Astrocyte of the spinal cord (primary cell): Measurements from ENCODE around the gene MIX23.

ENCODE experiments used
- DNase-seq: peaks from one replicate; pipeline ENCODE4 v3.0.0; 2011; ENCODE audit warnings: low read depth, low spot score
- H3K4me3 ChIP-seq: 2 replicates; pipeline ENCODE4 v1.5.1; 2011; ENCODE audit warnings: low read depth, mild to moderate bottlenecking, low read length, moderate library complexity
- in situ Hi-C: cut with HindIII; loops from 2 replicates; pipeline ENCODE4 v1.10.0; 2017; ENCODE audit warnings: low sequenced_read_pairs
- TF ChIP-seq, protein P1 (sequence below): IDR thresholded peaks from 2 replicates; pipeline ENCODE4 v1.5.1; 2012; ENCODE audit warnings: low read depth, mild to moderate bottlenecking, low read length, inconsistent platforms

Gene MIX23

DNA sequence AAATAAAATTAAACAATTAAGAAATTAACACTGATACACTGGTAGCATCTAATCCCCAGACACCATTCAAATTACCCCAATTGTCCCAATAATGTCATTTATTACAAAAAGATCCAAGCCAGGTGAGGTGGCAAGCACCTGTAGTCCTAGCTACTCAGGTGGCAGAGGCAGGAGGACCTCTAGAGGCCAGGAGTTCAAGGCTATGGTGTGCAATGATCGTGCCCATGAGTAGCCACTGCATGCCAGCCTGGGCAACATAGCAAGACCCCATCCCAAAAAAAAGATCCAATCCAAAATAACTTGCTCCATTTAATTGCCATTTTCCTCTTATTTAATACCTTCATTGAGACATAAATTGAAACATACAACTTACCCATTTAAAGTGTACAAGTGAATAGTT is 40.2 kb downstream of the MIX23 start:
- DNase-seq: no peak
- no peak overlapping the region for H3K4me3 ChIP-seq
- in situ Hi-C loops: no loop called here
- TF ChIP-seq, protein P1, sequence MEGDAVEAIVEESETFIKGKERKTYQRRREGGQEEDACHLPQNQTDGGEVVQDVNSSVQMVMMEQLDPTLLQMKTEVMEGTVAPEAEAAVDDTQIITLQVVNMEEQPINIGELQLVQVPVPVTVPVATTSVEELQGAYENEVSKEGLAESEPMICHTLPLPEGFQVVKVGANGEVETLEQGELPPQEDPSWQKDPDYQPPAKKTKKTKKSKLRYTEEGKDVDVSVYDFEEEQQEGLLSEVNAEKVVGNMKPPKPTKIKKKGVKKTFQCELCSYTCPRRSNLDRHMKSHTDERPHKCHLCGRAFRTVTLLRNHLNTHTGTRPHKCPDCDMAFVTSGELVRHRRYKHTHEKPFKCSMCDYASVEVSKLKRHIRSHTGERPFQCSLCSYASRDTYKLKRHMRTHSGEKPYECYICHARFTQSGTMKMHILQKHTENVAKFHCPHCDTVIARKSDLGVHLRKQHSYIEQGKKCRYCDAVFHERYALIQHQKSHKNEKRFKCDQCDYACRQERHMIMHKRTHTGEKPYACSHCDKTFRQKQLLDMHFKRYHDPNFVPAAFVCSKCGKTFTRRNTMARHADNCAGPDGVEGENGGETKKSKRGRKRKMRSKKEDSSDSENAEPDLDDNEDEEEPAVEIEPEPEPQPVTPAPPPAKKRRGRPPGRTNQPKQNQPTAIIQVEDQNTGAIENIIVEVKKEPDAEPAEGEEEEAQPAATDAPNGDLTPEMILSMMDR: no peak

DNA sequence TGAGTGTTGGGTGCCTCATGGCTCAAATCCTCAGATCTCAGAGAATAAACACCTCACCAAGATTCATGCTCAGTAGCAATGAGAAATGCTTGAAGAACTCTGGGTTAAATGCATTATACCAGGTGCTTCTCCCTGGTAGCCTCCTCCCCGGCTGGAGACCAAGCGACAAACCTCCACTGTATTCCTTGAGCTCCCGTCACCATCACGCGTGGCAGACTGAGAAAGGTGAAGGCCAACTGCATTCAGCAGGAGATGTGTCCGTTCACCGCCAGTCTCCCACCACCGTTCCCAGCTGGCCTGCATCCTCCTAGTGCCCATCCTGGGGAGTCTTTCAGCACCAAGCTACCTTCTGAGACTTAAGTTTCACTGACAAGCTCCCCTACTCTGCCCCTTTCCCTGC is 50.5 kb downstream of the MIX23 start:
- TF ChIP-seq, protein P1: no peak
- no peak for DNase-seq
- in situ Hi-C loops: no loop called here
- H3K4me3 ChIP-seq: no peak overlapping the region

DNA sequence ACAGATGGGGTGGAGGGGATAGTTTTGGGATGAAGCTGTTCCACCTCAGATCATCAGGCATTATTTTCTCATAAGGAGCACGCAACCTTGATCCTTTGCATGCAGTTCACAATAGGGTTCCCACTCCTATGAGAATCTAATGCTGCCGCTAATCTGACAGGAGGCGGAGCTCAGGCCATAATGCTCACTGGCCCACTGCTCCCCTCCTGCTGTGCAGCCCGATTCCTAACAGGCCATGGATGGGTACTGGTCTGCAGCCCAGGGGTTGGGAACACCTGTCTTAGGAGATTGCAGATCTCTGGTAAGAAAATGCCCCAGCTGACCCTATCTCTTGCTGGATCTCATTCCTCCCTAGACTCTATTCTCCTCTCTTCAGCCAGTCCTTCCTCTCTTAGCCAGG is 51.1 kb downstream of the MIX23 start:
- in situ Hi-C loops: no loop called here
- no peak for DNase-seq
- no peak overlapping the region for H3K4me3 ChIP-seq
- TF ChIP-seq, protein P1: no peak

DNA sequence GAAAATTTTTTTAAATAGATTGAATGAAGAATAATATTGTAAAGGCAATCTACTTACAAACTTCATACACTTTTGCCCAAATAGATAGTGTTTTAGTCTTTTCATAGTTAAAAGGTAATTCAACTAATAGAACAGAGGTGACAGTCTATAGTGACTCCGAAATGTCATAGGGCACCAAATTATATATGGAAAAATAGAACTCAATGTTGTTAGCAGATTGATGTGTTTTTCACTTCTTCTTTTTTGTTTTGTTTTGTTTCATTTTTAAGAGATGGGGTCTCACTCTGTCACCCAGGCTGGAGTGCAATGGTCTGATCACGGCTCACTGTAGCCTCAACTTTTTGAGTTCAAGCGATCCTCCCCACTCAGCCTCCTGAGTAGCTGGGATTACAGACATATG is 57.3 kb downstream of the MIX23 start:
- in situ Hi-C loops: no loop called here
- TF ChIP-seq, protein P1: no peak
- no peak overlapping the region for H3K4me3 ChIP-seq
- no peak for DNase-seq

DNA sequence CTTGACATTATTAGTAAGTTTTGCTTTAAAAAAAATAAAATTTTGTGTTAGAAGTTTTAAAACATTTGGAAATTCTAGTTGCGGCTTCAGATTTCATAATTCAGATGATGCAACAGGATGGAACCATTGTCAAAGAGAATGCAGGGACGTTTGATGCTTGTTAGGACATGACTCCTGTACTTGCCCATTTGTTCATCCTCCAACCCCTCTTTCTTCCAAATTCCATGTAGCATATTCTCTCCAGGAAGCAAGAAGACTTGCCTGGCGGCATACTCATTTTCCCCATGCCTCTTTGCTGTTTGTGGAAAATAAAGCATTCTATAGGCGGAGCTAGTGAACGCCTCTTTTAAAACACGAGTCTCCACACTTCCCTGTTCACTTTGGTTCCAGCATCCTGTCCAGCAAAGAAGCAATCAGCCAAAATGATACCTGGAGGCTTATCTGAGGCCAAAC is 58.1 kb downstream of the MIX23 start, which contains the start of gene CSTA:
CSTA (plus strand) TSS at position 378 of the 453 bp plus-strand sequence; CDS start at position 423, 45 bp downstream.
- TF ChIP-seq, protein P1: no peak
- in situ Hi-C loops: no loop called here
- no peak for DNase-seq
- no peak within 1 kb of the TSS for H3K4me3 ChIP-seq

DNA sequence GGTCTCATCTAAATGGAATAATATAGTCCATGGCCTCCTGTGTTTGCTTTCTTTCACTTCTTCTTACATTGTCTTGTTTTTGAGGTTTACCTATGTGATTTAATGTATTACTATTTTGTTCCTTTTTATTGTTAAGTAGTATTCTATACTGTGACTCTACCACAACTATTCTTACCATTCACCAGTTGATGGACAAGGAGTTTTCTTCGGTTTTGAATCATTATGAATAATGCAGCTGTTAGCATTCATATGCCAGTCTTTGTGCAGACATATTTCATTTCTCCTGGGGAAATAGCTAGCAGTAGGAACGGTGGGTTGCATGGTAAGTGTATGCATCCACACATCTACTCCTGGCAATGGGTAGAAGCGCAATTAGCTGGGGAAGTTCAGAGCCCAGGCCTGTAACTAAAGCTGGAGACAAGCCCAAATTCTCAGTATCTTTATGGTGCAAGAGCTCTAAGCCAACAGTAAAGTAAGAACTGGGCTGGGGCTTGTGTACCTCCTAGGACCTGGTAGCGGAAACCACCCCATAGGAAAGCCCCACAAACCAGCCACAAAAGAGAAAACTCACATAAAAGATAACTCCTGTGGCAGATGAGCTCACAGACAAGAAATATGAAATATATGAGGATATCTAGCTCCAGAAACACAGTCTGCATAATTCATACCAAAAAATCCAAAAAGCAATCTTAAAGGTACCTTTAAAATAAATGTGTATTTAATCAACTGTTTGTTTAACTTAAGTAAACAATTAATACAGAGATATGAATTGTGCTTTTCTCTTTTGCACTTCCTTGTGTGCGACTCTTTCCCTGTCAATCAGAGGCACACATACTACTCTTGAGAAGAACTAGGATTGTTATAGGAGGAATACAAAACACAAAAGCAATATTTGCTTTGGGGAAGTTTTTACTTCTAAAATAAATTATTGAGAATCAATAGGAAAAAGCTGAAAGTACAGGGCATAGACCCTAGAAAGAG is 60.6 kb downstream of the MIX23 start:
- in situ Hi-C loops: no loop called here
- H3K4me3 ChIP-seq: no peak overlapping the region
- DNase-seq: no peak
- TF ChIP-seq, protein P1: no peak
